ENCODE measurements around the gene ACOX3. TPM values are rescaled to one million over a fixed set of nuclear protein-coding genes. Genes with fewer than 3 reads are reported as not detected.

Gene ACOX3
- total RNA-seq, 1 donor from 2014 or later = 59.7 TPM

- TF ChIP-seq CTCF (IDR thresholded peaks at IDR 0.05; ENCODE audit: unreplicated experiment) = no peak
- Mint-ChIP-seq H3K4me1 (no peaks in the 10 kb centered on the region), H3K27ac (no peak overlapping the region), H3K36me3 (peaks cover 18% of the 10 kb centered on the region), H3K27me3 (ENCODE audit: low read depth) (no peaks in the 10 kb centered on the region), H3K4me3 (no peak overlapping the region), H3K9me3 (peaks cover 5% of the 10 kb centered on the region)
- no peak for DNase-seq (ENCODE audit: low spot score in 2 of 2, unreplicated experiment in 2 of 2)
These were observed 72.5 kb downstream of the ACOX3 start for GRCh38 chr4:8368061-8368481.

- Mint-ChIP-seq H3K4me3 (no peak overlapping the region), H3K27ac (no peak overlapping the region), H3K27me3 (ENCODE audit: low read depth) (no peaks in the 10 kb centered on the region), H3K36me3 (peaks cover 22% of the 10 kb centered on the region), H3K4me1 (no peaks in the 10 kb centered on the region), H3K9me3 (peaks cover 10% of the 10 kb centered on the region)
- TF ChIP-seq CTCF (IDR thresholded peaks at IDR 0.05; ENCODE audit: unreplicated experiment) = no peak
- no peak for DNase-seq (ENCODE audit: low spot score in 2 of 2, unreplicated experiment in 2 of 2)
These were observed 73.9 kb downstream of the ACOX3 start for GRCh38 chr4:8366601-8367000.

- Mint-ChIP-seq H3K9me3 (peaks cover 10% of the 10 kb centered on the region), H3K4me3 (no peak overlapping the region), H3K36me3 (peaks cover 22% of the 10 kb centered on the region), H3K27ac (no peak overlapping the region), H3K4me1 (no peaks in the 10 kb centered on the region), H3K27me3 (ENCODE audit: low read depth) (no peaks in the 10 kb centered on the region)
- no peak for DNase-seq (ENCODE audit: low spot score in 2 of 2, unreplicated experiment in 2 of 2)
- TF ChIP-seq CTCF (IDR thresholded peaks at IDR 0.05; ENCODE audit: unreplicated experiment) = no peak
These were observed 74.6 kb downstream of the ACOX3 start for GRCh38 chr4:8365951-8366350.

- Mint-ChIP-seq H3K36me3 (peaks cover 22% of the 10 kb centered on the region), H3K27ac (no peak overlapping the region), H3K4me1 (no peaks in the 10 kb centered on the region), H3K27me3 (ENCODE audit: low read depth) (no peaks in the 10 kb centered on the region), H3K4me3 (no peak overlapping the region), H3K9me3 (peaks cover 10% of the 10 kb centered on the region)
- TF ChIP-seq CTCF (IDR thresholded peaks at IDR 0.05; ENCODE audit: unreplicated experiment) = no peak
- no peak for DNase-seq (ENCODE audit: low spot score in 2 of 2, unreplicated experiment in 2 of 2)
These were observed 75.2 kb downstream of the ACOX3 start for GRCh38 chr4:8365353-8365752.

GRCh38 chr4:8364848-8365350, 75.6 kb downstream of the ACOX3 start:
- Mint-ChIP-seq H3K27me3 (ENCODE audit: low read depth) (no peaks in the 10 kb centered on the region), H3K4me1 (no peaks in the 10 kb centered on the region), H3K4me3 (no peak overlapping the region), H3K27ac (no peak overlapping the region), H3K9me3 (peaks cover 10% of the 10 kb centered on the region), H3K36me3 (peaks cover 23% of the 10 kb centered on the region)
- no peak for DNase-seq (ENCODE audit: low spot score in 2 of 2, unreplicated experiment in 2 of 2)
- no peak for TF ChIP-seq CTCF (IDR thresholded peaks at IDR 0.05; ENCODE audit: unreplicated experiment)

GRCh38 chr4:8364141-8364540, 76.4 kb downstream of the ACOX3 start:
- Mint-ChIP-seq H3K9me3 (peaks cover 10% of the 10 kb centered on the region), H3K4me1 (no peaks in the 10 kb centered on the region), H3K27me3 (ENCODE audit: low read depth) (no peaks in the 10 kb centered on the region), H3K27ac (no peak overlapping the region), H3K36me3 (peaks cover 21% of the 10 kb centered on the region), H3K4me3 (no peak overlapping the region)
- no peak for TF ChIP-seq CTCF (IDR thresholded peaks at IDR 0.05; ENCODE audit: unreplicated experiment)
- DNase-seq (ENCODE audit: low spot score in 2 of 2, unreplicated experiment in 2 of 2) = no peak

All from mesothelial cell of epicardium (in vitro differentiated cells).